Central memory CD8-positive, alpha-beta T cell (primary cell): ENCODE results near the gene RGMA.

Source experiments
- ATAC-seq: fragments of 150-1000 bp; cut with Tn5 transposase; replicated peaks from 2 replicates; pipeline ENCODE4 v1.10.0; 2022; ENCODE audit warnings: mild to moderate bottlenecking, moderate FRiP score, moderate number of reproducible peaks; ENCODE audit not compliant: poor library complexity, severe bottlenecking; ENCODE audit errors: extremely low read depth
- DNase-seq, 2 donors: peaks; one replicate each; pipeline ENCODE4 v3.0.0; 2021; ENCODE audit warnings: low spot score in 2 of 2
- H3K27ac Mint-ChIP-seq: one replicate; pipeline ENCODE4 v1.8.0; 2022; ENCODE audit warnings: low read depth, mild to moderate bottlenecking, moderate library complexity, mixed read lengths
- H3K27me3 Mint-ChIP-seq: one replicate; pipeline ENCODE4 v1.8.0; 2022; ENCODE audit warnings: mixed read lengths
- H3K36me3 Mint-ChIP-seq: one replicate; pipeline ENCODE4 v1.8.0; 2022; ENCODE audit warnings: mild to moderate bottlenecking, moderate library complexity, mixed read lengths; ENCODE audit not compliant: insufficient read depth
- H3K4me1 Mint-ChIP-seq: one replicate; pipeline ENCODE4 v1.8.0; 2022; ENCODE audit warnings: mixed read lengths
- H3K4me3 Mint-ChIP-seq: one replicate; pipeline ENCODE4 v1.8.0; 2022; ENCODE audit warnings: mild to moderate bottlenecking, moderate library complexity, mixed read lengths
- H3K9me3 Mint-ChIP-seq: one replicate; pipeline ENCODE4 v1.8.0; 2022; ENCODE audit warnings: mixed read lengths

RGMA gene

GRCh38 chr15:93121107-93121506 is 32.1 kb upstream of the RGMA start:
- DNase-seq (no peak), ATAC-seq (no peak)
- peaks cover 8% of the 10 kb centered on the region for H3K4me1 Mint-ChIP-seq
- no peak overlapping the region for H3K4me3 Mint-ChIP-seq
- H3K9me3 Mint-ChIP-seq: no peaks in the 10 kb centered on the region
- H3K27me3 Mint-ChIP-seq: peaks cover 38% of the 10 kb centered on the region
- peaks cover 2% of the 10 kb centered on the region for H3K36me3 Mint-ChIP-seq
- H3K27ac Mint-ChIP-seq: no peak overlapping the region

- DNase-seq: no peak
- Mint-ChIP-seq H3K27me3 (peaks cover 52% of the 10 kb centered on the region), H3K27ac (no peak overlapping the region)
Observed at GRCh38 chr15:93118904-93119303, 29.9 kb upstream of the RGMA start.

GRCh38 chr15:93111451-93111850 is 22.4 kb upstream of the RGMA start:
- DNase-seq (no peak), ATAC-seq (no peak)
- Mint-ChIP-seq H3K9me3 (no peaks in the 10 kb centered on the region), H3K4me1 (peaks cover 16% of the 10 kb centered on the region), H3K27me3 (peaks cover 85% of the 10 kb centered on the region), H3K27ac (no peak overlapping the region), H3K36me3 (peaks cover 2% of the 10 kb centered on the region), H3K4me3 (no peak overlapping the region)

More at GRCh38 chr15:93118904-93119303, 29.9 kb upstream of the RGMA start:
- Mint-ChIP-seq H3K9me3 (no peaks in the 10 kb centered on the region), H3K36me3 (peaks cover 2% of the 10 kb centered on the region), H3K4me1 (peaks cover 8% of the 10 kb centered on the region), H3K4me3 (no peak overlapping the region)
- no peak for ATAC-seq

GRCh38 chr15:93110502-93111040 is 21.6 kb upstream of the RGMA start:
- peaks cover 16% of the 10 kb centered on the region for H3K4me1 Mint-ChIP-seq
- DNase-seq: no peak
- no peaks in the 10 kb centered on the region for H3K9me3 Mint-ChIP-seq
- peaks cover 88% of the 10 kb centered on the region for H3K27me3 Mint-ChIP-seq
- H3K27ac Mint-ChIP-seq: no peak overlapping the region
- no peak for ATAC-seq
- H3K36me3 Mint-ChIP-seq: no peaks in the 10 kb centered on the region
- H3K4me3 Mint-ChIP-seq: no peak overlapping the region

- Mint-ChIP-seq H3K36me3 (no peaks in the 10 kb centered on the region), H3K9me3 (no peaks in the 10 kb centered on the region), H3K27me3 (peaks cover 82% of the 10 kb centered on the region), H3K27ac (no peak overlapping the region), H3K4me3 (peak overlapping the region; percentile 46), H3K4me1 (peaks cover 16% of the 10 kb centered on the region)
- no peak for ATAC-seq
- no peak for DNase-seq
Observed at GRCh38 chr15:93109336-93110102, 20.5 kb upstream of the RGMA start.

GRCh38 chr15:93107646-93108045 is 18.6 kb upstream of the RGMA start:
- peaks cover 73% of the 10 kb centered on the region for H3K27me3 Mint-ChIP-seq

GRCh38 chr15:93105485-93105884 is 16.5 kb upstream of the RGMA start:
- H3K27me3 Mint-ChIP-seq: peaks cover 52% of the 10 kb centered on the region
- DNase-seq (no peak), ATAC-seq (no peak)
- no peak overlapping the region for H3K4me3 Mint-ChIP-seq
- H3K9me3 Mint-ChIP-seq: no peaks in the 10 kb centered on the region
- no peaks in the 10 kb centered on the region for H3K36me3 Mint-ChIP-seq
- peaks cover 11% of the 10 kb centered on the region for H3K4me1 Mint-ChIP-seq
- no peak overlapping the region for H3K27ac Mint-ChIP-seq

More at GRCh38 chr15:93107646-93108045, 18.6 kb upstream of the RGMA start:
- no peaks in the 10 kb centered on the region for H3K9me3 Mint-ChIP-seq
- ATAC-seq (no peak), DNase-seq (no peak)
- H3K36me3 Mint-ChIP-seq: no peaks in the 10 kb centered on the region
- H3K4me1 Mint-ChIP-seq: peaks cover 16% of the 10 kb centered on the region
- peak overlapping the region; percentile 52 for H3K27ac Mint-ChIP-seq
- H3K4me3 Mint-ChIP-seq: no peak overlapping the region

- no peak overlapping the region for H3K27ac Mint-ChIP-seq
- H3K4me1 Mint-ChIP-seq: peaks cover 3% of the 10 kb centered on the region
- H3K27me3 Mint-ChIP-seq: peaks cover 47% of the 10 kb centered on the region
- no peaks in the 10 kb centered on the region for H3K9me3 Mint-ChIP-seq
- H3K4me3 Mint-ChIP-seq: no peak overlapping the region
- H3K36me3 Mint-ChIP-seq: no peaks in the 10 kb centered on the region
- DNase-seq (no peak), ATAC-seq (no peak)
Observed at GRCh38 chr15:93103823-93104222, 14.8 kb upstream of the RGMA start.

GRCh38 chr15:93102211-93102610 is 13.2 kb upstream of the RGMA start:
- no peak for DNase-seq
- Mint-ChIP-seq H3K27ac (no peak overlapping the region), H3K9me3 (no peaks in the 10 kb centered on the region), H3K4me1 (no peaks in the 10 kb centered on the region), H3K36me3 (no peaks in the 10 kb centered on the region), H3K27me3 (peaks cover 31% of the 10 kb centered on the region), H3K4me3 (no peak overlapping the region)
- ATAC-seq: no peak

- DNase-seq: no peak
- H3K36me3 Mint-ChIP-seq: no peaks in the 10 kb centered on the region
- H3K27me3 Mint-ChIP-seq: peaks cover 20% of the 10 kb centered on the region
- H3K4me3 Mint-ChIP-seq: no peak overlapping the region
- no peak for ATAC-seq
- H3K9me3 Mint-ChIP-seq: no peaks in the 10 kb centered on the region
- peaks cover 5% of the 10 kb centered on the region for H3K4me1 Mint-ChIP-seq
- H3K27ac Mint-ChIP-seq: no peak overlapping the region
Observed at GRCh38 chr15:93093765-93094164, 4.8 kb upstream of the RGMA start.

GRCh38 chr15:93091465-93091864 is 2.5 kb upstream of the RGMA start:
- ATAC-seq: no peak

GRCh38 chr15:93089727-93090305 is 805 bp upstream of the RGMA start:
- DNase-seq: no peak
- ATAC-seq: no peak
- H3K27ac Mint-ChIP-seq: no peak overlapping the region
- no peaks in the 10 kb centered on the region for H3K9me3 Mint-ChIP-seq
- H3K4me3 Mint-ChIP-seq: peak overlapping the region; percentile 60
- peaks cover 22% of the 10 kb centered on the region for H3K4me1 Mint-ChIP-seq
- H3K27me3 Mint-ChIP-seq: peaks cover 58% of the 10 kb centered on the region
- no peaks in the 10 kb centered on the region for H3K36me3 Mint-ChIP-seq

More at GRCh38 chr15:93091465-93091864, 2.5 kb upstream of the RGMA start:
- Mint-ChIP-seq H3K36me3 (no peaks in the 10 kb centered on the region), H3K27ac (no peak overlapping the region), H3K9me3 (no peaks in the 10 kb centered on the region), H3K4me3 (no peak overlapping the region), H3K4me1 (peaks cover 22% of the 10 kb centered on the region), H3K27me3 (peaks cover 42% of the 10 kb centered on the region)
- DNase-seq: no peak
